PC-9 (cell line): ENCODE measurements around the gene TBC1D14. TPM values are rescaled to one million over a fixed set of nuclear protein-coding genes. Genes with fewer than 3 reads are reported as not detected.

Experiments
- BruUV-seq: library from RNA; stranded (reverse); fragments of 400-500 nt; replicated peaks from 2 replicates; lab custom pipeline; 2021; lab: Mats Ljungman, UMichigan
- CTCF ChIA-PET: fragments of 300-600 bp; sonication (Branson Sonifier 250); formaldehyde crosslinking; loops from one replicate; lab custom pipeline; 2022; ENCODE audit warnings: antibody characterized with exemption; lab: Charles Lee
- POLR2A ChIA-PET: fragments of 300-600 bp; sonication (Branson Sonifier 250); formaldehyde crosslinking; loops from one replicate; lab custom pipeline; 2022; ENCODE audit warnings: antibody characterized with exemption; ENCODE audit not compliant: unreplicated experiment; lab: Charles Lee
- DNase-seq, 2 experiments: peaks; one replicate each; pipeline versions ENCODE4 v3.0.0 to v3.0.0-alpha.2; 2015 to 2022; ENCODE audit warnings: mixed read lengths in 1 of 2
- H2AFZ ChIP-seq: fragments of 200-600 bp; sonication (generic); 2 replicates; pipeline ENCODE4 v1.8.1; 2017; ENCODE audit warnings: antibody characterized with exemption
- H3F3A ChIP-seq: fragments of 200-600 bp; sonication (generic); 2 replicates; pipeline ENCODE4 v1.8.1; 2017; ENCODE audit warnings: antibody characterized with exemption, mild to moderate bottlenecking, low read depth; ENCODE audit not compliant: insufficient read depth
- H3K27ac ChIP-seq: fragments of 200-600 bp; sonication (generic); 2 replicates; pipeline ENCODE4 v1.6.1; 2016; ENCODE audit warnings: mixed run types
- H3K27me3 ChIP-seq: fragments of 200-600 bp; sonication (generic); 2 replicates; pipeline ENCODE4 v1.6.1; 2016; ENCODE audit warnings: low read depth, mixed run types; ENCODE audit not compliant: insufficient read depth
- H3K36me3 ChIP-seq: fragments of 200-600 bp; sonication (generic); 2 replicates; pipeline ENCODE4 v1.6.1; 2016; ENCODE audit warnings: low read depth, mixed run types
- H3K4me1 ChIP-seq: fragments of 200-600 bp; sonication (generic); replicated peaks from 2 replicates; pipeline ENCODE4 v1.6.1; 2016; ENCODE audit warnings: mixed run types; ENCODE audit not compliant: insufficient read depth
- H3K4me2 ChIP-seq: fragments of 200-600 bp; sonication (generic); 2 replicates; pipeline ENCODE4 v1.6.1; 2017; ENCODE audit warnings: mixed run types
- H3K4me3 ChIP-seq: fragments of 200-600 bp; sonication (generic); 2 replicates; pipeline ENCODE4 v1.6.1; 2016; ENCODE audit warnings: mixed run types
- H3K79me2 ChIP-seq: fragments of 200-600 bp; sonication (generic); 2 replicates; pipeline ENCODE4 v1.6.1; 2017; ENCODE audit warnings: low read depth, mixed run types
- H3K9me2 ChIP-seq: fragments of 200-600 bp; sonication (generic); 2 replicates; pipeline ENCODE4 v1.8.1; 2017; ENCODE audit warnings: mild to moderate bottlenecking; ENCODE audit not compliant: insufficient read depth
- H3K9me3 ChIP-seq: fragments of 200-600 bp; sonication (generic); 2 replicates; pipeline ENCODE4 v1.8.1; 2016; ENCODE audit warnings: low read depth; ENCODE audit not compliant: insufficient read depth
- H4K20me1 ChIP-seq: fragments of 200-600 bp; sonication (generic); 2 replicates; pipeline ENCODE4 v1.8.1; 2017; ENCODE audit not compliant: insufficient read depth
- EZH2 ChIP-seq: fragments of 200-600 bp; sonication (generic); IDR thresholded peaks from 2 replicates; pipeline ENCODE4 v1.8.0; 2017; ENCODE audit warnings: antibody characterized with exemption, low read depth
- intact Hi-C: fragments of 100-400 bp; cut with micrococcal nuclease; formaldehyde crosslinking; loops from one replicate; pipeline ENCODE4 v1.10.0; 2022; ENCODE audit not compliant: unreplicated experiment
- total RNA-seq: library from RNA; stranded (reverse); gene quantifications from 2 replicates; pipeline ENCODE4 v1.2.3, GENCODE V29; 2021
- TF ChIP-seq, protein P1 (sequence below): fragments of 200-600 bp; sonication (generic); conservative IDR thresholded peaks from 2 replicates; pipeline ENCODE4 v1.6.1; 2017; ENCODE audit warnings: mixed run types, antibody characterized with exemption, mild to moderate bottlenecking, moderate library complexity

Gene TBC1D14
- total RNA-seq, 1 experiment from 2014 or later, result 46.2 TPM

DNA sequence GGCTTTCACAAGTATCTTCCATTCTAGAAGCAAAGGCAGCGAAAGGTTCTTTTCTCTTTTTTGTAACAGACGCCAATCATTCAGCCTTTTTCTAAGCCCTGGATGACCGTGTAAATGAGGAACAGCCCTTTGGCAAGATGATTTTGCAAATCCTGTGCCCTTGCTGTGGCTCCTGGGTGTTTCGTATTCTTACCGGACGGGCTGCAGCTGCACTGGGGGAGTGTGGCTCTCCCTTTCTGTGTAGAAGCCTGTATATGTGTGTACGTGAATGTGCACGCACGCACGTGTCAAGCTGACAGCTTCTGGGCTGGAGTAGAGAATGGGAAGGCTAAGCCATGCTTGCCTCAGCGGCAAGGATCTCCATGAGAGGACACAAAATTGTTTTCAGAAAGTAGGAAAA is 150.0 kb downstream of the TBC1D14 start:
- peaks cover 3% of the 10 kb centered on the region; the same call in 1 of the 2 replicates for H3K79me2 ChIP-seq
- TF ChIP-seq EZH2, result no peak
- TF ChIP-seq, protein P1, sequence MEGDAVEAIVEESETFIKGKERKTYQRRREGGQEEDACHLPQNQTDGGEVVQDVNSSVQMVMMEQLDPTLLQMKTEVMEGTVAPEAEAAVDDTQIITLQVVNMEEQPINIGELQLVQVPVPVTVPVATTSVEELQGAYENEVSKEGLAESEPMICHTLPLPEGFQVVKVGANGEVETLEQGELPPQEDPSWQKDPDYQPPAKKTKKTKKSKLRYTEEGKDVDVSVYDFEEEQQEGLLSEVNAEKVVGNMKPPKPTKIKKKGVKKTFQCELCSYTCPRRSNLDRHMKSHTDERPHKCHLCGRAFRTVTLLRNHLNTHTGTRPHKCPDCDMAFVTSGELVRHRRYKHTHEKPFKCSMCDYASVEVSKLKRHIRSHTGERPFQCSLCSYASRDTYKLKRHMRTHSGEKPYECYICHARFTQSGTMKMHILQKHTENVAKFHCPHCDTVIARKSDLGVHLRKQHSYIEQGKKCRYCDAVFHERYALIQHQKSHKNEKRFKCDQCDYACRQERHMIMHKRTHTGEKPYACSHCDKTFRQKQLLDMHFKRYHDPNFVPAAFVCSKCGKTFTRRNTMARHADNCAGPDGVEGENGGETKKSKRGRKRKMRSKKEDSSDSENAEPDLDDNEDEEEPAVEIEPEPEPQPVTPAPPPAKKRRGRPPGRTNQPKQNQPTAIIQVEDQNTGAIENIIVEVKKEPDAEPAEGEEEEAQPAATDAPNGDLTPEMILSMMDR, result no peak
- peaks cover 16% of the 10 kb centered on the region for H4K20me1 ChIP-seq
- no peak for DNase-seq
- no peak overlapping the region for H3K27ac ChIP-seq
- no peak overlapping the region for H2AFZ ChIP-seq
- no peak overlapping the region for H3K4me2 ChIP-seq
- ChIA-PET CTCF (no interaction called here), POLR2A (no interaction called here)
- intact Hi-C loops, result no loop called here
- no peak overlapping the region for H3K4me3 ChIP-seq
- H3K4me1 ChIP-seq, result no peaks in the 10 kb centered on the region
- H3K9me3 ChIP-seq, result no peaks in the 10 kb centered on the region
- H3K36me3 ChIP-seq, result peaks cover 8% of the 10 kb centered on the region; the same call in 1 of the 2 replicates
- H3K9me2 ChIP-seq, result no peaks in the 10 kb centered on the region
- no peaks in the 10 kb centered on the region for H3K27me3 ChIP-seq
- no TSS peak for BruUV-seq
- H3F3A ChIP-seq, result peaks cover 22% of the 10 kb centered on the region; the same call in 1 of the 2 replicates

DNA sequence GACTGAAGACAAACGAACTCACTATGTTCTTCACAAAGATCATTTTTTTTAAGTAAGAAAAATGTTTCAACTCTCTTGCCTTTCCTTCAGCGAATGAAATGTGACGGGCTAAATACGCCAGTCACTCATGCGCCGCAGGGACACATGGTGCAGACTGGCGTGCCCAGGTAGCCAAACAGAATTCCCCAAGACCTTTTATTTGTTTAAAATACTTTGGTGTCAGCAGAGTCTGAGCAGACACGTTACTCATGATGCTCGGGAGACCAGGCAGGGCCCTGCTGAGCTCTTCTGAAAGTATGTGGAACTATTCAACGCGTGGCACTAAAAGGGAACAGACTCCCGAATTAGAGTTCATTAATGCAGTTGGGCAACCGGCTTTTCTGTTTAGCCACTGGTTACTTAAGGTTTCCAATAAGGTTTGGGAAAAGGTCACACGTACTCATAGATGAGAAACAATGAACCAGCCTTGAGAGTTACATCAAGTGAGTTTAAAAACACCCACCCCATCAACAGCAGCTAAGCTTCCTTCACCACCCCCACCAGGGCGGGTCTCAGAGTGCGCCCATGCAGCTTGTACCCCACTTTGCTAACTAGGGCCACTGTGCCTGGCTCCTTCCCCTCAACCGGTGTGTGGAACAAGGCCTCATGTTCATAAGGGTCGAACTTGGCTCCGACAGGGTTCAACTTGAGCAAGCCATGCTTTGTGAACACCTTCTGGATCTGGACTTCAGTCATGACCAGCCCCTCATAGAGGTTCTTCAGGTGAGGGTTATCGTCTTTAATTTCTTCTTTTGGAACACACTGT is 150.9 kb downstream of the TBC1D14 start:
- H3K4me1 ChIP-seq, result no peaks in the 10 kb centered on the region
- no peaks in the 10 kb centered on the region for H3K9me3 ChIP-seq
- ChIA-PET CTCF (no interaction called here), POLR2A (no interaction called here)
- no peak overlapping the region for H3K4me2 ChIP-seq
- peaks cover 8% of the 10 kb centered on the region; the same call in 1 of the 2 replicates for H3K36me3 ChIP-seq
- H2AFZ ChIP-seq, result no peak overlapping the region
- H3K27me3 ChIP-seq, result no peaks in the 10 kb centered on the region
- peaks cover 12% of the 10 kb centered on the region for H3K79me2 ChIP-seq
- H3F3A ChIP-seq, result peaks cover 22% of the 10 kb centered on the region; the same call in 1 of the 2 replicates
- intact Hi-C loops, result no loop called here
- H4K20me1 ChIP-seq, result peaks cover 25% of the 10 kb centered on the region
- TF ChIP-seq, protein P1, result no peak
- TF ChIP-seq EZH2, result no peak
- BruUV-seq, result no TSS peak
- DNase-seq, result no peak
- no peaks in the 10 kb centered on the region for H3K9me2 ChIP-seq
- no peak overlapping the region for H3K4me3 ChIP-seq
- H3K27ac ChIP-seq, result no peak overlapping the region

DNA sequence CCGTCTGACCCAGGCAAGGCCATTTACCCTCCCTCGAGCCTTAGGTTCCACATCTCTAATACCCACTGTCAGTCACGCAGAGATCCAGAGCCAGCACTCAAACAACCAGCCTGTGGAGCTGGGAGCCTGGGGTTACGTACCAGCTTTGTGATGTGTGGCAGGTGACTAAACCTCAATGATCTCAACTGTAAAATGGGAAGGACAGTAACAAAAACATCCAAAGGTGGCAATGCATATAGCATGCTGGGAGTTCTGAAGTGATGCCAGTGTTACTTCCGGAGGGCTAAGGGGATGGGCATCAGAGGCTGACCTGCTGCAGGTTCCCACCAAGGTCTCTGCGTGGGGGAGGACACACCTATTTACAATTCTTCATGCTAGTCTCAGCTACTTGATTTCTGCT is 152.2 kb downstream of the TBC1D14 start:
- Histone ChIP-seq H3K4me1 (peaks cover 9% of the 10 kb centered on the region), H3K27ac (no peak overlapping the region), H2AFZ (no peak overlapping the region), H3K9me3 (no peaks in the 10 kb centered on the region), H3K27me3 (no peaks in the 10 kb centered on the region), H4K20me1 (peaks cover 38% of the 10 kb centered on the region), H3F3A (peaks cover 22% of the 10 kb centered on the region; the same call in 1 of the 2 replicates), H3K36me3 (peaks cover 8% of the 10 kb centered on the region; the same call in 1 of the 2 replicates), H3K4me3 (no peak overlapping the region), H3K9me2 (no peaks in the 10 kb centered on the region), H3K79me2 (peaks cover 24% of the 10 kb centered on the region), H3K4me2 (no peak overlapping the region)
- TF ChIP-seq EZH2, result no peak
- TF ChIP-seq, protein P1, result no peak
- BruUV-seq, result no TSS peak
- DNase-seq, result no peak
- POLR2A ChIA-PET, result interaction anchor here (0.6 kb wide), 1 partner anchor 737 kb away, joined by 3 read pairs; no protein-coding TSS in a partner anchor
- intact Hi-C loops, result no loop called here
- CTCF ChIA-PET, result no interaction called here
